ENCODE results near the gene SLC16A1. TPM values are rescaled to one million over a fixed set of nuclear protein-coding genes. Genes with fewer than 3 reads are reported as not detected.

The SLC16A1 gene
- total and polyA plus RNA-seq, 2 donors (not counting 3 experiments of a cell fraction or from before 2014, with no cell fraction given) = 148 to 188 TPM

GRCh38 chr1:112896783-112897182 lies 59.2 kb downstream of the SLC16A1 start:
- no peak for TF ChIP-seq JUN (IDR thresholded peaks at IDR 0.05; ENCODE audit: borderline replicate concordance, insufficient read depth, insufficient read length, low read depth)
- TF ChIP-seq, protein P1, sequence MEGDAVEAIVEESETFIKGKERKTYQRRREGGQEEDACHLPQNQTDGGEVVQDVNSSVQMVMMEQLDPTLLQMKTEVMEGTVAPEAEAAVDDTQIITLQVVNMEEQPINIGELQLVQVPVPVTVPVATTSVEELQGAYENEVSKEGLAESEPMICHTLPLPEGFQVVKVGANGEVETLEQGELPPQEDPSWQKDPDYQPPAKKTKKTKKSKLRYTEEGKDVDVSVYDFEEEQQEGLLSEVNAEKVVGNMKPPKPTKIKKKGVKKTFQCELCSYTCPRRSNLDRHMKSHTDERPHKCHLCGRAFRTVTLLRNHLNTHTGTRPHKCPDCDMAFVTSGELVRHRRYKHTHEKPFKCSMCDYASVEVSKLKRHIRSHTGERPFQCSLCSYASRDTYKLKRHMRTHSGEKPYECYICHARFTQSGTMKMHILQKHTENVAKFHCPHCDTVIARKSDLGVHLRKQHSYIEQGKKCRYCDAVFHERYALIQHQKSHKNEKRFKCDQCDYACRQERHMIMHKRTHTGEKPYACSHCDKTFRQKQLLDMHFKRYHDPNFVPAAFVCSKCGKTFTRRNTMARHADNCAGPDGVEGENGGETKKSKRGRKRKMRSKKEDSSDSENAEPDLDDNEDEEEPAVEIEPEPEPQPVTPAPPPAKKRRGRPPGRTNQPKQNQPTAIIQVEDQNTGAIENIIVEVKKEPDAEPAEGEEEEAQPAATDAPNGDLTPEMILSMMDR (IDR thresholded peaks at IDR 0.05; ENCODE audit: extremely low read depth in 1 of 2, insufficient read depth in 1 of 2, low read depth in 1 of 2, low read length in 2 of 2) = no peak
- no peak for FAIRE-seq
- no peak for DNase-seq (ENCODE audit: low read depth, low spot score)
- CTCF ChIA-PET = interaction anchor here (0.7 to 1.1 kb wide), 3 partner anchors 16 to 129 kb away, joined by 3 read pairs; no protein-coding TSS in a partner anchor
- no peaks in the 10 kb centered on the region for H4K20me1 ChIP-seq (replicated peaks; ENCODE audit: control insufficient read depth, extremely low read depth, insufficient read depth, low read length)
- H3K9ac ChIP-seq (replicated peaks; ENCODE audit: extremely low read depth, insufficient read depth, low read length) = no peak overlapping the region
- intact Hi-C loops (cut with micrococcal nuclease) (no loop called here), dilution Hi-C loops (cut with MboI; ENCODE audit: extremely low pct_ligation_motif_present, low sequenced_read_pairs) (no loop called here)
- H3K36me3 ChIP-seq (ENCODE audit: control insufficient read depth in 2 of 2, extremely low read depth in 1 of 2, insufficient read depth in 2 of 2, low read length in 2 of 2) = no peaks in the 10 kb centered on the region
- no TSS peak for BruUV-seq (replicated peaks)
- POLR2A ChIA-PET = no interaction called here
- no peaks in the 10 kb centered on the region for H3K79me2 ChIP-seq (ENCODE audit: control insufficient read depth, insufficient read depth, low read length)
- no peaks in the 10 kb centered on the region for H3K9me1 ChIP-seq (replicated peaks; ENCODE audit: control insufficient read depth, extremely low read depth, insufficient read depth, low read length)
- H3K4me1 ChIP-seq (ENCODE audit: control insufficient read depth, extremely low read depth, insufficient read depth, low read length) = no peaks in the 10 kb centered on the region
- H3K4me3 ChIP-seq (replicated peaks in 1 of 3; ENCODE audit: insufficient read depth in 1 of 3, low read depth in 1 of 3, low read length in 3 of 3) = no peak overlapping the region
- H3K9me3 ChIP-seq (replicated peaks; ENCODE audit: control insufficient read depth, insufficient read depth, low read length) = no peaks in the 10 kb centered on the region
- H3K4me2 ChIP-seq (ENCODE audit: insufficient read depth, low read length) = no peak overlapping the region
- H3K27me3 ChIP-seq (ENCODE audit: control insufficient read depth in 2 of 2, insufficient read depth in 2 of 2, low read length in 2 of 2) = no peaks in the 10 kb centered on the region
- no peak overlapping the region for H2AFZ ChIP-seq (ENCODE audit: low read depth, low read length)
- no peak overlapping the region for H3K27ac ChIP-seq (ENCODE audit: insufficient read depth, low read depth, low read length)

GRCh38 chr1:112894561-112895011 lies 61.4 kb downstream of the SLC16A1 start:
- Histone ChIP-seq H4K20me1 (replicated peaks; ENCODE audit: control insufficient read depth, extremely low read depth, insufficient read depth, low read length) (no peaks in the 10 kb centered on the region), H3K27me3 (ENCODE audit: control insufficient read depth in 2 of 2, insufficient read depth in 2 of 2, low read length in 2 of 2) (no peaks in the 10 kb centered on the region), H3K4me3 (replicated peaks in 1 of 3; ENCODE audit: insufficient read depth in 1 of 3, low read depth in 1 of 3, low read length in 3 of 3) (no peak overlapping the region), H3K4me2 (ENCODE audit: insufficient read depth, low read length) (no peak overlapping the region), H3K9me1 (replicated peaks; ENCODE audit: control insufficient read depth, extremely low read depth, insufficient read depth, low read length) (no peaks in the 10 kb centered on the region), H3K9ac (replicated peaks; ENCODE audit: extremely low read depth, insufficient read depth, low read length) (no peak overlapping the region), H3K9me3 (replicated peaks; ENCODE audit: control insufficient read depth, insufficient read depth, low read length) (no peaks in the 10 kb centered on the region), H3K4me1 (ENCODE audit: control insufficient read depth, extremely low read depth, insufficient read depth, low read length) (no peaks in the 10 kb centered on the region), H2AFZ (ENCODE audit: low read depth, low read length) (no peak overlapping the region), H3K79me2 (ENCODE audit: control insufficient read depth, insufficient read depth, low read length) (no peaks in the 10 kb centered on the region), H3K36me3 (ENCODE audit: control insufficient read depth in 2 of 2, extremely low read depth in 1 of 2, insufficient read depth in 2 of 2, low read length in 2 of 2) (no peaks in the 10 kb centered on the region), H3K27ac (ENCODE audit: insufficient read depth, low read depth, low read length) (no peak overlapping the region)
- ChIA-PET POLR2A (no interaction called here), CTCF (no interaction called here)
- TF ChIP-seq POLR2AphosphoS5 (IDR thresholded peaks at IDR 0.05; ENCODE audit: insufficient read depth, low read depth, low read length) (no peak), FOS (IDR thresholded peaks at IDR 0.05; ENCODE audit: borderline replicate concordance, insufficient read depth, low read length) (no peak), MYC (IDR thresholded peaks at IDR 0.05; ENCODE audit: low read depth, low read length) (no peak), MAX (IDR thresholded peaks at IDR 0.05; ENCODE audit: insufficient read depth, insufficient read length) (no peak), GATA2 (IDR thresholded peaks at IDR 0.05; ENCODE audit: insufficient read depth, insufficient read length, low read depth, low read length) (no peak), POLR2A (IDR thresholded peaks at IDR 0.05; ENCODE audit: low read depth, low read length) (no peak), JUN (IDR thresholded peaks at IDR 0.05; ENCODE audit: borderline replicate concordance, insufficient read depth, insufficient read length, low read depth) (no peak), EZH2 (IDR thresholded peaks at IDR 0.05; ENCODE audit: borderline replicate concordance, low read depth, low read length, severe bottlenecking) (no peak)
- TF ChIP-seq, protein P1 (IDR thresholded peaks at IDR 0.05; ENCODE audit: extremely low read depth in 1 of 2, insufficient read depth in 1 of 2, low read depth in 1 of 2, low read length in 2 of 2) = no peak
- intact Hi-C loops (cut with micrococcal nuclease) (no loop called here), dilution Hi-C loops (cut with MboI; ENCODE audit: extremely low pct_ligation_motif_present, low sequenced_read_pairs) (no loop called here)
- FAIRE-seq (no peak), DNase-seq (ENCODE audit: low read depth, low spot score) (no peak)
- BruUV-seq (replicated peaks) = no TSS peak

Data from endothelial cell of umbilical vein (primary cell).